ENCODE results near the gene RPL37A.

The RPL37A gene

GRCh38 chr2:216551234-216552068 lies 52.8 kb downstream of the RPL37A start:
- DNase-seq: peak; percentile 54

- DNase-seq: no peak
These were observed 54.4 kb downstream of the RPL37A start for GRCh38 chr2:216553093-216553478.

Measured in eye (tissue), 1 donor.